ENCODE results near the gene ARMC9.

DNA sequence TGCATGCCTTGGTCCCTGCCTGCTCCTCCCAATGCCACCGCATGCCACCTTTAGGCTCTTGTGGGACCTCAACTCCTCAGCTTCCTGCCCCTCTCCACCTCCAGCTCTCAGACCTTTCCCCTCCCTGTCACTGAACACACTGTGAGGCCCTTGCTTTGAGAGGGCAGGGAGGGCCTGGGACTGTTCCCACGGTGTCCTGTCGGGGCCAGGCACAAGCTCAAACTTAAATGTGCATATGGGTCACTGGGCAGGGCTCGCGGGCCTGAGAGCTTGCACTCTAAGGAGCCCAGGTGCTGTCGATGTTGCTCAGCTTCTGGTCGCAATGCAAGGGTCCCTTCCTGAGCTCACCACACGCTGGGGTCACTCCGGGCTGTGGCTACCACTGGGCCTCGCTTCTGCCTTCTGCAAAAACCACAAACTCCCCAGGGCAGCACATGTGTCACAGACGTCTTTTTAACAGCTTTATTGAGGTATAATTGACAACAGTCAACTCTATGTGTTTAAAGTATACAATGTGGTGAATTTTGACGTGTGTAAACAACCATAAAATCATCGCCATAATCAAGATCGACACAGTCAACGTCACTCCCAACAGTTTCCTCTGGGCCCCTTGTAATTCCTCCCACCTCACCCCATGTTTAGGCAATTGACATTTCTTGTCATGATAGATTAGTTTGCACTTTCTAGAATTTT is 185.1 kb downstream of the ARMC9 start:
- TF ChIP-seq, protein P1, sequence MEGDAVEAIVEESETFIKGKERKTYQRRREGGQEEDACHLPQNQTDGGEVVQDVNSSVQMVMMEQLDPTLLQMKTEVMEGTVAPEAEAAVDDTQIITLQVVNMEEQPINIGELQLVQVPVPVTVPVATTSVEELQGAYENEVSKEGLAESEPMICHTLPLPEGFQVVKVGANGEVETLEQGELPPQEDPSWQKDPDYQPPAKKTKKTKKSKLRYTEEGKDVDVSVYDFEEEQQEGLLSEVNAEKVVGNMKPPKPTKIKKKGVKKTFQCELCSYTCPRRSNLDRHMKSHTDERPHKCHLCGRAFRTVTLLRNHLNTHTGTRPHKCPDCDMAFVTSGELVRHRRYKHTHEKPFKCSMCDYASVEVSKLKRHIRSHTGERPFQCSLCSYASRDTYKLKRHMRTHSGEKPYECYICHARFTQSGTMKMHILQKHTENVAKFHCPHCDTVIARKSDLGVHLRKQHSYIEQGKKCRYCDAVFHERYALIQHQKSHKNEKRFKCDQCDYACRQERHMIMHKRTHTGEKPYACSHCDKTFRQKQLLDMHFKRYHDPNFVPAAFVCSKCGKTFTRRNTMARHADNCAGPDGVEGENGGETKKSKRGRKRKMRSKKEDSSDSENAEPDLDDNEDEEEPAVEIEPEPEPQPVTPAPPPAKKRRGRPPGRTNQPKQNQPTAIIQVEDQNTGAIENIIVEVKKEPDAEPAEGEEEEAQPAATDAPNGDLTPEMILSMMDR (IDR thresholded peaks at IDR 0.05) = no peak
- TF ChIP-seq POLR2A (IDR thresholded peaks at IDR 0.05) = no peak

Data from uterus (tissue), 2 donors.